GM10248 (cell line): Measurements from ENCODE around the gene MBD6.
"Not testable (repeated sequence)": the region's sequence is repeated elsewhere in the genome, so short reads cannot be mapped to it uniquely, and the experiment has no call there.

Source experiments
- CTCF ChIA-PET: fragments of 300-600 bp; sonication (Branson Sonifier 250); formaldehyde crosslinking; extraction: SDS; loops from one replicate; lab custom pipeline; 2021; ENCODE audit warnings: antibody characterized with exemption; lab: Yijun Ruan, JAX
- POLR2A ChIA-PET: fragments of 350-650 bp; sonication (Branson Sonifier 250); formaldehyde crosslinking; extraction: SDS; loops from one replicate; lab custom pipeline; 2020; ENCODE audit warnings: antibody characterized with exemption; lab: Yijun Ruan, JAX
- DNase-seq: peaks from one replicate; pipeline ENCODE4 v3.0.0; 2012; ENCODE audit errors: extremely low spot score
- TF ChIP-seq, protein P1 (sequence below): IDR thresholded peaks from 2 replicates; pipeline ENCODE4 v1.5.1; 2012; ENCODE audit warnings: mild to moderate bottlenecking, low read depth; ENCODE audit errors: extremely low read depth, missing control alignments, control extremely low read depth

Gene MBD6

DNA sequence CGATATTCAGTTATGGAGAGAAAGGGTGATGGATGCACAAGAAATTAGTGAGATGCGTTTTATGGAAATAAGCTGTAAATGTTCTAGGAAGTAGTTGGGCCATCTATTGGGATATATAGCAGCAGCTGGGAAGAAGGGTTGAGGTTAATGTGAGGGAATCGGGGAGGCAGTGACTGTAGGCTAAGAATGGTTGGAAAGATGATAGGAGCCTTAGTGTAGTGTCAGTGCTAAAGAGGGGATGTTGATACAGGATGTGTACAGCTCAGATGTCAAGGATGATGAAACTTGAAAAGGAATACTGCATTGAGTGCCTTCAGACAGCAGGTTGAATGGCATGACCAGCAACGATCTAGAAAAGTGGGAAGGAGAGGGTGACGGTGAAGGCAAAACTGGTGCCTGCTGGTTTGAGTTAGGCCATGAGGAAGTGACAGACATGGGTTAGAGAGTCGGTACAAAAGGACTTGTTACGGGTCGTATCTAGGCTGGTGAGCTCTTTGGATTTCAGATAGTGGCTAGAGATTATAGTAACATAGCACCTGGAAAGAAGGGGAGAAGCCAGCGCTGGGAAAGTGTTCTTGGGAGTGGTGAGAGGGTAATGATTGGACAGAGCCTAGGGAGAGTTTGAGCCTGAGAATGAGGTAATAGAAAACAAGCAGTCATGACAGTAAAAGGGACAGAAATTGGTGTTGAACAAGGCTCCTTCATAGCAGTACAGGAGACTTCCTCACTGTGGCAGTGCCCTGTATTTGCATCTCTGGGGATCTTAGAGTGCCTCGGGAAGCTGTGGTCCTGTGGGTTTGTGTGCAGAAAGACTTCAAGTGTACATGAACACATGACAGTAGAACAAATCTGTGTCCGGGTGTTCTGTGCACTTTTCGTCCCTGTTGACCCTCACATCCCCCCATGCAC, 25.1 kb upstream of the MBD6 start:
- ChIA-PET POLR2A (interaction anchor here (0.9 kb wide), 1 partner anchor 16 kb away, joined by 3 read pairs; no protein-coding TSS in a partner anchor), CTCF (interaction anchor here (1.0 to 2.1 kb wide), 6 partner anchors 13 to 86 kb away, joined by 3 to 7 read pairs (median 3); no protein-coding TSS in a partner anchor)
- DNase-seq, result no peak
- TF ChIP-seq, protein P1, sequence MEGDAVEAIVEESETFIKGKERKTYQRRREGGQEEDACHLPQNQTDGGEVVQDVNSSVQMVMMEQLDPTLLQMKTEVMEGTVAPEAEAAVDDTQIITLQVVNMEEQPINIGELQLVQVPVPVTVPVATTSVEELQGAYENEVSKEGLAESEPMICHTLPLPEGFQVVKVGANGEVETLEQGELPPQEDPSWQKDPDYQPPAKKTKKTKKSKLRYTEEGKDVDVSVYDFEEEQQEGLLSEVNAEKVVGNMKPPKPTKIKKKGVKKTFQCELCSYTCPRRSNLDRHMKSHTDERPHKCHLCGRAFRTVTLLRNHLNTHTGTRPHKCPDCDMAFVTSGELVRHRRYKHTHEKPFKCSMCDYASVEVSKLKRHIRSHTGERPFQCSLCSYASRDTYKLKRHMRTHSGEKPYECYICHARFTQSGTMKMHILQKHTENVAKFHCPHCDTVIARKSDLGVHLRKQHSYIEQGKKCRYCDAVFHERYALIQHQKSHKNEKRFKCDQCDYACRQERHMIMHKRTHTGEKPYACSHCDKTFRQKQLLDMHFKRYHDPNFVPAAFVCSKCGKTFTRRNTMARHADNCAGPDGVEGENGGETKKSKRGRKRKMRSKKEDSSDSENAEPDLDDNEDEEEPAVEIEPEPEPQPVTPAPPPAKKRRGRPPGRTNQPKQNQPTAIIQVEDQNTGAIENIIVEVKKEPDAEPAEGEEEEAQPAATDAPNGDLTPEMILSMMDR, result no peak

DNA sequence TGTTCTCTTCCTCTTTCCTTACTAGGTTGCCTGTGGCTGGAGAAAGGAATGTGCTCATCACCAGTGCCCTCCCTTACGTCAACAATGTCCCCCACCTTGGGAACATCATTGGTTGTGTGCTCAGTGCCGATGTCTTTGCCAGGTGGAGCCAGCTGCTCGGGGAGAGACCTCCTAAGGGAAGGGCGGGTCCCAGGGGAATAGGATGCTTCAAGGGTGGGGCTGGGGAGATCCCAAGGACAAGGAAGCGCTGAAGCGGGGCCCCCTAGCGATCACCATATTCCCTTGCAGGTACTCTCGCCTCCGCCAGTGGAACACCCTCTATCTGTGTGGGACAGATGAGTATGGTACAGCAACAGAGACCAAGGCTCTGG, 24.5 kb upstream of the MBD6 start:
- TF ChIP-seq, protein P1, result no peak
- ChIA-PET CTCF (interaction anchor here (1.0 to 2.1 kb wide), 4 partner anchors 13 to 46 kb away, joined by 3 to 7 read pairs (median 3); no protein-coding TSS in a partner anchor), POLR2A (no interaction called here)
- no peak for DNase-seq

DNA sequence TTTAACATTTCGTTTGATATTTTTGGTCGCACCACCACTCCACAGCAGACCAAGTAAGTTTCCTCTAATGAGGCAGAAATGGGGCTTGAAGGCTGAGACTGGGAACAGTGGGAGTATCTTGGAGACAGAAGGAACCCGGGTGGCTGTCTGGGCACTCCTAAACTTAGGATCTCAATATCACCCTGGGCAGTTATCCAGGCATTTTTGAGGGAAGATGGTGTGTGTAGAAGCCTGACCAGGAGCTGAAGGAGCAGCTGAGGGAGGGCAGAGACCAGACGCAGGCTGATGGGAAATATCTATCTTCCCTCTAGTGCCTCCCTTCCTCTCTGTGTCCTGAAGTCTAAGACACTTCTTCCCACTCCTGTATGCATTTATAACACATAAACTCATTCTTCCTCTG, 24.1 kb upstream of the MBD6 start:
- ChIA-PET POLR2A (no interaction called here), CTCF (interaction anchor here (2.1 kb wide), 1 partner anchor 12 kb away, joined by 7 read pairs; no protein-coding TSS in a partner anchor)
- TF ChIP-seq, protein P1, result no peak
- DNase-seq, result no peak

DNA sequence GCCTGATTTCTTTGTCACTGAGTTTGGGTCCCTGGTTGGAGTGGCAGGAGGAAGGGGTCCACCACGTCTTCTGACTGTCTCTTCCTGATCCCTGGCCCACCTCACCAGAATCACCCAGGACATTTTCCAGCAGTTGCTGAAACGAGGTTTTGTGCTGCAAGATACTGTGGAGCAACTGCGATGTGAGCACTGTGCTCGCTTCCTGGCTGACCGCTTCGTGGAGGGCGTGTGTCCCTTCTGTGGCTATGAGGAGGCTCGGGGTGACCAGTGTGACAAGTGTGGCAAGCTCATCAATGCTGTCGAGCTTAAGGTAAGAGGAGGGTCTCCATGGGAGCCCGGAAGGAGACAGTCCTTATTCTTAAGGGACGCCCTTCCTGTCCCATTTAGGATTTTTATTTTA, 22.4 kb upstream of the MBD6 start:
- no peak for DNase-seq
- ChIA-PET POLR2A (interaction anchor here (3.8 kb wide), 1 partner anchor 17 kb away, joined by 20 read pairs; no protein-coding TSS in a partner anchor), CTCF (interaction anchor here (0.6 to 1.2 kb wide), 2 partner anchors 41 to 48 kb away, joined by 3 read pairs; no protein-coding TSS in a partner anchor)
- TF ChIP-seq, protein P1, result no peak

DNA sequence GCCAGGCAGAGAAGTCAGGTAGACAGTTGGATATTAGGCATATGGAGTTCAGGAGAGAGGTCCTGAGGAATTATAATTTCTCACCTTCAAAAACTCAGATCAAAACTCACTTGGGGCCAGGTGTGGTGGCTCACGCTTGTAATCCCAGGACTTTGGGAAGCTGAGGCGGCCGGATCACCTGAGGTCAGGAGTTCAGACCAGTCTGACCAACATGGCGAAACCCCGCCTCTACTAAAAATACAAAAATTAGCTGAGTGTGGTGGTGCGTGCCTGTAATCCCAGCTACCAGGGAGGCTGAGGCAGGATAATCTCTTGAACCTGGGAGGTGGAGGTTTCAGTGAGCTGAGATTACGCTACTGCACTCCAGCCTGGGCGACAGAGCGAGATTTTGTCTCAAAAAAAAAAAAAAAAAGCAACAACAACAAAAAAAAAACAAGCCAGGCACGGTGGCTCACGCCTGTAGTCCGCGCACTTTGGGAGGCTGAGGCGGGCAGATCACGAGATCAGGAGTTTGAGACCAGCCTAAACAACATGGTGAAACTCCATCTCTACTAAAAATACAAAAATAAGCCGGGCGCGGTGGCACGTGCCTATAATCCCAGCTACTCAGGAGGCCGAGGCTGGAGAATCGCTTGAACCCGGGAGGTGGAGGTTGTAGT, 20.2 kb upstream of the MBD6 start:
- not testable (repeated sequence) for DNase-seq
- POLR2A ChIA-PET, result interaction anchor here (3.8 kb wide), 1 partner anchor 15 kb away, joined by 20 read pairs; no protein-coding TSS in a partner anchor
- CTCF ChIA-PET, result interaction anchor here (1.2 to 1.8 kb wide), 3 partner anchors 12 to 43 kb away, joined by 4 to 6 read pairs (median 5); partner anchors contain the start of gene GLI1

DNA sequence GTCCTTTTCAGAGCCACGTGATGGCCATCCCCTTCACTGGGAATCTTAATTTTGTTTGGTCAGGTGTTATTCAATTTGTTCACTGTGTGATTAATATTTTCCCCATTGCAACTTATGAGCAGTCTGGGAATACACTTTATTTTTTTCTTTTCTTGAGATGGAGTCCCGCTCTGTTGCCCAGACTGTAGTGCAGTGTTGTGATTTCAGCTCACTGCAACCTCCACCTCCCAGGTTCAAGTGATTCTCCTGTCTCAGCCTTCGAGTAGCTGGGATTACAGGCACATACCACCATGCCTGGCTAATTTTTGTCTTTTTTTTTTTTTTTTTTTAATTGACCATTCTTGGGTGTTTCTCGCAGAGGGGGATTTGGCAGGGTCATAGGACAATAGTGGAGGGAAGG, 16.1 kb upstream of the MBD6 start:
- DNase-seq, CTCF ChIA-PET: not testable (repeated sequence)
- POLR2A ChIA-PET, result interaction anchor here (1.5 kb wide), 1 partner anchor 8 kb away, joined by 3 read pairs; no protein-coding TSS in a partner anchor

DNA sequence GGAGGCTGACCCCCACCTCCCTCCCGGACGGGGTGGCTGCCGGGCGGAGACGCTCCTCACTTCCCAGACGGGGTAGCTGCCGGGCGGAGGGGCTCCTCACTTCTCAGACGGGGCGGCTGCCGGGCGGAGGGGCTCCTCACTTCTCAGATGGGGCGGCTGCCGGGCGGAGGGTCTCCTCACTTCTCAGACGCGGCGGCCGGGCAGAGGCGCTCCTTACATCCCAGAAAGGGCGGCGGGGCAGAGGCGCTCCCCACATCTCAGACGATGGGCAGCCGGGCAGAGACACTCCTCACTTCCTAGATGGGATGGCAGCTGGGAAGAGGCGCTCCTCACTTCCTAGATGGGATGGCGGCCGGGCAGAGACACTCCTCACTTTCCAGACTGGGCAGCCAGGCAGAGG, 14.8 kb upstream of the MBD6 start:
- POLR2A ChIA-PET, CTCF ChIA-PET, DNase-seq: not testable (repeated sequence)

DNA sequence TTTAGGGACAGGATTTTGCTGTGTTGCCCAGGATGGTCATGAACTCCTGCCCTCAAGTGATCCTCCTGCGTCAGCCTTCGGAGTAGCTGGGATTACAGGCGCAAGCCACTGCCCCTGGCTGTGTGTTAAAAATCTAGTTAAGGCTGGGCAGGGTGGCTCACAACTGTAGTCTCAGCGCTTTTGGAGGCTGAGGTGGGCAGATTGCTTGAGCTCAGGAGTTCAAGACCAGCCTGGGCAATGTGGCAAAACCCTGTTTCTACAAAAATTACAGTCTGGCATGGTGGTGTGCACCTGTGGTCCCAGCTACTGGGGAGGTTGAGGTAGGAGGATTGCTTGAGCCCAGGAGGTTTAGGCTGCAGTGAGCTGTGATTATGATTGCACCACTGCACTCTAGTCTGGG, 11.5 kb upstream of the MBD6 start:
- ChIA-PET CTCF (interaction anchor here (2.3 kb wide), 1 partner anchor 13 kb away, joined by 7 read pairs; no protein-coding TSS in a partner anchor), POLR2A (interaction anchor here (0.6 to 2.2 kb wide), 2 partner anchors 9 to 133 kb away, joined by 5 to 7 read pairs; partner anchors contain the start of gene DDIT3)
- DNase-seq, result no peak
- TF ChIP-seq, protein P1, result no peak
